NCI-H1436 treated with DMSO at 0.1 percent for 48 hours (cell line): ENCODE results near the gene SYT13.

ENCODE experiments used
- DNase-seq: peaks from one replicate; lab custom pipeline; 2025; lab: John Stamatoyannopoulos, UW

Gene SYT13

DNA sequence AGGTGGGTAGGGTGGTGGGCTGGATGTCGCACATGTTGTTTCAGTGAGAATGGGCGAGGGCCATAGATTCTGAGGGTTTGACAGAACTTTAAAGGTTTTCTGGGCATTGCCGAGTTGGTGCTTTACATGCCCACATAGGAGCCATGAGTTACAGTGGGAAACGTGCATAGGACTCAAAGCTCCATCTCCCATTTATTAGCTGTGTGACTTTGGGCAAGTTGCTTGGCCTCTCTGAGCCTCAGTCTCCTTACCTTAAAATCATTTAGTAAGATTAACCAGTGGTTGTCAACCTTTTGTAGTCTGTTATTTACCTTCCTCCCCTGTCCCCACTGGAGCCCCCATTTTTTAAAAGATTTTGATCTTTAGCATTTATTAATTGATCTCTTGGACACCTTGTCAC, 67.4 kb downstream of the SYT13 start:
- no peak for DNase-seq

- DNase-seq: no peak
Observed at GRCh38 chr11:45217991-45218390, 68.2 kb downstream of the SYT13 start.

- no peak for DNase-seq
Observed at GRCh38 chr11:45216901-45217300, 69.2 kb downstream of the SYT13 start.

DNA sequence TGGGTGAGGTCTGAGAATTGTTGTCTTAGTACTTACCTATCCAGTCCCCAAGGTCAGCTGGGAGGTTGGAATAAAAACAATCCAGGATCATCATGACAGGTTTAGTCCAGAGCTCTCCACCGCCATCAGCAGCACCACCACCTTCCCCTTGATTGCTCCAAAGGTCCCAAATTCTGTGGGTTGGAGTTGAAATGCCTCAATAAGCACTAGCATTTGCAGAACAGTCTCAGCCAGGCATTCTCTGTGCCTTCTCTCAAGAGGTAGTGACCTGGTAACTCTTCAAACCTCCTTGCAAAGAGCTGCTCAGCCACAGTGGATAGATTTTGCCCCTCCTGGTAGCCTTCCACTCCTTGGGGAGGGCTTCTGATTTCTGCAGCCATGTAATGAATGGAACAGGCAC, 70.1 kb downstream of the SYT13 start:
- DNase-seq: no peak

DNA sequence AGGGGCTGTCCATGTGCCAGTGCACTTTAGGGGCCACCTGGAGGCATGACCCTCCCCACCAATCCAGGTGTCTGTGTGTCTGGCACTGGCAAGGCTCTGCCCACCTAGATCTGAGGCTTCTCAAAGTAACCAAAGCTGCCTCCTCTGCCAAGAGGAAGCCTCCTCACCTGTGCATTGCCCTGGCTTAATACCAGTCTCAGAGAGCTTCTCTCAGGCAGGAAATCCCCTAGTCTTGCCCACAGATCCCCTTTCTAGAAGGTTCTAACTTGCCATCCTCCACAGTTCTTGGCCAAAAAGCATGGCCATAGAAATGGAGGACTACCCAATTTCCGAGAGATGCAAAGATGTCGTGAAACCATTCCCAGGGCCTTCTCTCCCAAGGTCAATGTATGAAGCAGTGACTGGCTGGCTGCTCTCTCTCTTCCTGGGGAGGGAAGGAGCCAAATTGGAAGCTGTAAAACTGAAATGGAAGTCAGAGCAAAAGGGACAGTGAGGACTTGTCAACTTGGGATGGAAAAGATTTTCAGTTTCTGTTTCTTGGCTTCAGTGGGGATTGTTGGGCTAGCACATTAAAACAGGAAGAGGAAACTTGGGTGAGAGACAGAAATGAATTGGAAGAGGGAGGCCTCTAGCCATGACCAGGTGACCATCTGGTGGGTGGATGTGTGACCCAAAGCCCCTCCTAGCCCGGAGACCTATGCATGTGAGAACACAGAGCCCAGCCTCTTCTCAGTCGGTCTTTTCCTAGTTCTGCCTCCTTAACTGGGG, 70.9 kb downstream of the SYT13 start:
- no peak for DNase-seq

GRCh38 chr11:45213717-45214116, 72.4 kb downstream of the SYT13 start:
- DNase-seq: no peak

GRCh38 chr11:45213316-45213665, 72.8 kb downstream of the SYT13 start:
- DNase-seq: no peak

DNA sequence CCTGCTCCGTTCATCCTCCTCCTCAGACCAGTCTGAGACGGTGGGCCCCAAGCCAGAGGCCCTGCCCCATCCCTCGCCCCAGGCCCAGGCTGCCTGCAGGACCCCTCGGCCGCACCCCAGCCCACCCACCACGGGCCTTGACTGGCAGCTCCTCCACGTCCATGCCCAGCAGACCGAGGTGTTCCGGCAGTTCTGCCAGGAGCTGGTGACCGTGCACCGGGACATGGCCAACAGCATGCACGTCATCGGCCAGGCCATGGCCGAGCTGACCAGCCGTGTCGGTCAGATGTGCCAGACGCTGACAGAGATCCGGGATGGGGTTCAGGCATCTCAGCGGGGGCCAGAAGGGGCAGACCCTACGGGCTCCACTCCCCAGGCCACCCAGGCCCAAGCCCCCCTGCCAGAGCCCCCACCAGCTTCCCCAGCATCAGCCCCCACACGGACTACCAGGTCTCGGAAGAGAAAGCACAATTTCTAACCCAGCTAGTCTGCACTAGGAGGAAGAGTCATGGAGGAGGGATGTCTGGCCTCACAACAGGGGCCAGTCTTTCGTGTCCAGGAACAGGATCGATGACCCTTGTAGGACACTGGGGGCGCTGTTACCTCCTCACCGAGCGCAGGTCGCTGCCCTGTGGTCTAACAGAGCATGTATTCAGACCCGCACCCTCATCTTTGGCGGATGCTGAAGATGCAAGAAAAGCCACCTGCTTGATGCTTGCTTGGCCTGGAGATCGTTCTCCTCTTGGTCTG, 73.4 kb downstream of the SYT13 start:
- no peak for DNase-seq

GRCh38 chr11:45211732-45212131, 74.4 kb downstream of the SYT13 start:
- DNase-seq: no peak

GRCh38 chr11:45210846-45211245, 75.3 kb downstream of the SYT13 start:
- DNase-seq: no peak

GRCh38 chr11:45209891-45210699, 76.0 kb downstream of the SYT13 start:
- DNase-seq: no peak

- DNase-seq: no peak
Observed at GRCh38 chr11:45209000-45209879, 76.9 kb downstream of the SYT13 start.

DNA sequence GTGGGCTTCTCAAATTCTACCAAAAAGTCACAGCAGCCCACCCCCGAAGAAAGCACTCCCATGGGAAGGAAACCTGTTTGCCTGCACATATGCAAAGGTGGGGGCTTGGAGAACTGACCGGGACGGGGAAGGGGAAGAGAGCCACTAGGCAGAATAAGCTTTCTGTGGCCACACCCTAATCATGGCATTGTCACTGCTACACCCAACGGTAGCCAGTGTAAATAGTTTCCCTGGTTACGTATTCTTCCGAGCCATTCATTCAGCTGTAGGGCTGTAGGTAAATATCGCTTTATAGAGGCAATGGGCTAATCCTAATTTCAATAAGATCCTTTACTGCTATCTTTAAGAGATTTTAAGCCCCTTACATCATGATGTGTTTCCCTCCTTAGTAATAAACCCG, 78.0 kb downstream of the SYT13 start:
- no peak for DNase-seq

DNA sequence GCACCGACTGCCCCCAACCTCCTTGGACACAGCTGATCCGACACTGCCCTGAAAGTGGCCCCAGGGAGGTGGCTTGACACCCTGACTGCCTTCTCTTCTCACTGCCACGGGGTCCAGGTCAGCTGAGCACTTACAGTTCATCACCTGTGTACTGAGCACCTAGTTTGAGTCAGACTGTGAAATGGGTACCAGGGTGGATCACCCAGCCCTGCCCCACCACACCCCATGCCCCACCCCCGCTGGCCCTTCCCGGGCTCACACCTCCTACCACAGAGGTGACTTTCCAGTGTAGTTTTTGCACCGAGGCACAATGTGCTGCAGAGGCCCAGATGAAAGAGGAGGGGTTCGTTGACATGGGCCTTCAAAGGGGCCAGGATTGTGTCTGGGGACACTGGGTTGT, 80.2 kb downstream of the SYT13 start:
- DNase-seq: no peak

- DNase-seq: no peak
Observed at GRCh38 chr11:45204761-45205160, 81.4 kb downstream of the SYT13 start.

GRCh38 chr11:45193695-45194094, 92.4 kb downstream of the SYT13 start:
- DNase-seq: no peak
